HCT116 (cell line): ENCODE measurements around the gene OXER1. TPM values are rescaled to one million over a fixed set of nuclear protein-coding genes. Genes with fewer than 3 reads are reported as not detected.

Experiments
- ATAC-seq: fragments of 200-7000 bp; cut with Tn5 transposase; 2 replicates; pipeline ENCODE4 v1.9.1; 2020; ENCODE audit warnings: mild to moderate bottlenecking, moderate library complexity
- BruUV-seq: library from RNA; stranded (reverse); fragments of 400-500 nt; replicated peaks from 2 replicates; lab custom pipeline; 2021; lab: Mats Ljungman, UMichigan
- CTCF ChIA-PET: fragments of 300-600 bp; sonication (Branson Sonifier 250); formaldehyde crosslinking; loops from one replicate; lab custom pipeline; 2021; ENCODE audit warnings: antibody characterized with exemption; lab: Charles Lee
- POLR2A ChIA-PET: fragments of 300-600, 350-600 bp; sonication (Branson Sonifier 250); formaldehyde crosslinking; loops from one replicate; lab custom pipeline; 2021; ENCODE audit warnings: antibody characterized with exemption; lab: Charles Lee
- RAD21 ChIA-PET, 2 experiments: fragments of 300-600 bp; sonication (Branson Sonifier 250); formaldehyde crosslinking; loops; one replicate each; lab custom pipeline; 2023; ENCODE audit warnings: low total read pairs in 2 of 2; ENCODE audit not compliant: uncharacterized antibody in 2 of 2, unreplicated experiment in 2 of 2, low non-redundant PET in 1 of 2; lab: Charles Lee
- DNase-seq: peaks from one replicate; pipeline ENCODE4 v3.0.0-alpha.2; 2010; ENCODE audit warnings: low read depth, low spot score
- H2AFZ ChIP-seq: fragments of 200-600 bp; shearing (Covaris generic), sonication (generic); 2 replicates; pipeline ENCODE4 v1.6.1; 2017; ENCODE audit warnings: low read depth, mixed run types, mixed read lengths, antibody characterized with exemption, low read length; ENCODE audit not compliant: poor library complexity, severe bottlenecking
- H3K27ac ChIP-seq: 2 replicates; pipeline ENCODE4 v1.5.1; 2012; ENCODE audit warnings: low read depth, low read length
- H3K27me3 ChIP-seq: fragments of 200-600 bp; sonication (generic); 2 replicates; pipeline ENCODE4 v1.6.1; 2016; ENCODE audit warnings: mixed run types, low read length, mixed read lengths; ENCODE audit not compliant: insufficient read depth
- H3K36me3 ChIP-seq, 2 experiments: fragments of 200-500 bp in 1 of 2; fragments of 200-600 bp in 1 of 2; sonication (Bioruptor generic) in 1 of 2; sonication (generic) in 1 of 2; 2 replicates each; pipeline versions ENCODE4 v1.5.1 to v1.6.1; 2014 to 2016; ENCODE audit warnings: low read length in 2 of 2, inconsistent platforms in 1 of 2, mixed read lengths in 1 of 2, mixed run types in 1 of 2; ENCODE audit not compliant: insufficient read depth in 2 of 2, control insufficient read depth in 1 of 2
- H3K4me1 ChIP-seq, 2 experiments: fragments of 200-600 bp in 1 of 2; sonication (generic) in 1 of 2; 2 replicates each; pipeline versions ENCODE4 v1.5.1 to v1.6.1; 2012 to 2017; ENCODE audit warnings: low read length in 2 of 2, inconsistent platforms in 1 of 2, mild to moderate bottlenecking in 1 of 2, mixed read lengths in 1 of 2, mixed run types in 1 of 2, moderate library complexity in 1 of 2; ENCODE audit not compliant: insufficient read depth in 2 of 2, control insufficient read depth in 1 of 2
- H3K4me2 ChIP-seq: fragments of 200-600 bp; sonication (generic); 2 replicates; pipeline ENCODE4 v1.6.1; 2017; ENCODE audit warnings: mixed run types, low read length, mixed read lengths
- H3K4me3 ChIP-seq, 2 experiments: fragments of 200-600 bp in 1 of 2; sonication (generic) in 1 of 2; replicated peaks in 1 of 2; 2 replicates each; pipeline ENCODE4 v1.5.1; 2011 to 2016; ENCODE audit warnings: low read length in 2 of 2, control low read depth in 1 of 2, low read depth in 1 of 2, mild to moderate bottlenecking in 1 of 2, mixed read lengths in 1 of 2, mixed run types in 1 of 2
- H3K79me2 ChIP-seq: fragments of 200-600 bp; sonication (generic); 2 replicates; pipeline ENCODE4 v1.6.1; 2017; ENCODE audit warnings: mild to moderate bottlenecking, mixed run types, low read length, moderate library complexity, mixed read lengths; ENCODE audit not compliant: insufficient read depth
- H3K9ac ChIP-seq: fragments of 200-600 bp; sonication (generic); 2 replicates; pipeline ENCODE4 v1.6.1; 2016; ENCODE audit warnings: low read length, mixed read lengths
- H3K9me2 ChIP-seq: fragments of 200-600 bp; sonication (generic), shearing (Covaris generic); 2 replicates; pipeline ENCODE4 v1.6.1; 2017; ENCODE audit warnings: mixed run types, mild to moderate bottlenecking, moderate library complexity; ENCODE audit not compliant: insufficient read depth
- H3K9me3 ChIP-seq, 2 experiments: fragments of 200-500 bp in 1 of 2; fragments of 200-600 bp in 1 of 2; sonication (Bioruptor generic) in 1 of 2; sonication (generic) in 1 of 2; 2 replicates each; pipeline ENCODE4 v1.6.1; 2014 to 2017; ENCODE audit warnings: low read length in 2 of 2, mixed read lengths in 2 of 2, inconsistent platforms in 1 of 2, low read depth in 1 of 2, mild to moderate bottlenecking in 1 of 2, mixed run types in 1 of 2, moderate library complexity in 1 of 2; ENCODE audit not compliant: control insufficient read depth in 1 of 2, insufficient read depth in 1 of 2
- H4K20me1 ChIP-seq: fragments of 200-600 bp; sonication (generic), shearing (Covaris generic); 2 replicates; pipeline ENCODE4 v1.6.1; 2017; ENCODE audit warnings: mixed run types, mild to moderate bottlenecking, moderate library complexity; ENCODE audit not compliant: insufficient read depth
- CEBPB ChIP-seq: IDR thresholded peaks from 2 replicates; pipeline ENCODE4 v1.6.1; 2012; ENCODE audit warnings: low read depth
- EGR1 ChIP-seq: IDR thresholded peaks from 2 replicates; pipeline ENCODE4 v1.6.1; 2012; ENCODE audit warnings: low read depth
- EZH2phosphoT487 ChIP-seq: fragments of 200-600 bp; IDR thresholded peaks from 2 replicates; pipeline ENCODE4 v1.6.1; 2018; ENCODE audit warnings: antibody characterized with exemption, borderline replicate concordance
- FOSL1 ChIP-seq: IDR thresholded peaks from 2 replicates; pipeline ENCODE4 v1.6.1; 2012; ENCODE audit warnings: low read depth
- POLR2A ChIP-seq: IDR thresholded peaks from 2 replicates; pipeline ENCODE4 v1.7.0; 2011; ENCODE audit warnings: borderline replicate concordance; ENCODE audit not compliant: insufficient read depth, insufficient read length; ENCODE audit errors: extremely low read depth
- POLR2AphosphoS5 ChIP-seq: IDR thresholded peaks from 2 replicates; pipeline ENCODE4 v1.6.1; 2011; ENCODE audit warnings: mild to moderate bottlenecking, low read depth, low read length, moderate library complexity
- RAD21 ChIP-seq: IDR thresholded peaks from 2 replicates; pipeline ENCODE4 v1.6.1; 2012; ENCODE audit warnings: low read depth, mild to moderate bottlenecking
- YY1 ChIP-seq: IDR thresholded peaks from 2 replicates; pipeline ENCODE4 v1.6.1; 2011; ENCODE audit warnings: low read length, low read depth, moderate library complexity, mild to moderate bottlenecking; ENCODE audit not compliant: insufficient replicate concordance; ENCODE audit errors: extremely low read depth
- intact Hi-C: fragments of 100-400 bp; cut with micrococcal nuclease; formaldehyde crosslinking; loops from 2 replicates; pipeline ENCODE4 v1.10.0; 2022
- total RNA-seq: library from RNA; stranded (reverse); gene quantifications from one replicate; pipeline ENCODE4 v1.2.1, GENCODE V29; 2021; ENCODE audit not compliant: unreplicated experiment
- TF ChIP-seq, protein P1 (sequence below): IDR thresholded peaks from 2 replicates; pipeline ENCODE4 v1.6.1; 2011; ENCODE audit warnings: mild to moderate bottlenecking, low read length, moderate library complexity; ENCODE audit not compliant: insufficient replicate concordance; ENCODE audit errors: extremely low read depth
- TF ChIP-seq, protein P2 (sequence below): IDR thresholded peaks from 2 replicates; pipeline ENCODE4 v1.6.1; 2012
- TF ChIP-seq, protein P3 (sequence below): IDR thresholded peaks from 2 replicates; pipeline ENCODE4 v1.6.1; 2012
- TF ChIP-seq, protein P4 (sequence below), 3 experiments: fragments of 200-600 bp in 1 of 3; sonication (generic) in 1 of 3; IDR thresholded peaks in 2 of 3; conservative IDR thresholded peaks in 1 of 3; 2 replicates each; pipeline ENCODE4 v1.5.1; 2012 to 2017; ENCODE audit warnings: low read depth in 2 of 3, low read length in 2 of 3, antibody characterized with exemption in 1 of 3, borderline replicate concordance in 1 of 3, control low read depth in 1 of 3, mild to moderate bottlenecking in 1 of 3, mixed read lengths in 1 of 3, mixed run types in 1 of 3, moderate library complexity in 1 of 3; ENCODE audit not compliant: insufficient read depth in 1 of 3

Gene OXER1
- total RNA-seq, 1 experiment from 2014 or later, result not detected

DNA sequence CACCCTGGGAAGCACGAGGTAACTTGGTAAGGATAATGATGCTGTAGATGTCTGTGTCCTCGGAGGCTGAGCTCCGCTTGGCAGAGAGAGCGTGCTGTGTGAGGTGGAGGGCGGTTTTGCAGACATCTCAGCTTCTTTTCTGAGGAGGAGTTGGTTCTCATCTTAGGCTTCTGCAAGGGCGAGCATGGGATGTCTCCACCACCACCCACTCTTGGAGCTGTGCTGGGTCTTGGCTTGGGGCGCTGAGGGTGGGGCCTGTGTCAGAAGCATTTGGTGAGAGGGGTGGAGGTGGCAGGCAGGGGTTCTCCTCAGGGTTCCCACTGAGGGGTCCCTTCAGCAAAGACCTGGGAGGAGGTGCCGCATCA, 9.2 kb downstream of the OXER1 start:
- ChIA-PET POLR2A (no interaction called here), RAD21 (no interaction called here)
- no peak for ATAC-seq

More for the DNA sequence above, 9.2 kb downstream of the OXER1 start:
- H3K27ac ChIP-seq, result no peak overlapping the region
- intact Hi-C loops, result no loop called here
- H3K9me3 ChIP-seq, result no peaks in the 10 kb centered on the region
- no peaks in the 10 kb centered on the region for H3K79me2 ChIP-seq
- no peak overlapping the region for H3K4me2 ChIP-seq
- H3K9me2 ChIP-seq, result no peaks in the 10 kb centered on the region
- H2AFZ ChIP-seq, result no peak overlapping the region
- no TSS peak for BruUV-seq
- TF ChIP-seq, protein P1, sequence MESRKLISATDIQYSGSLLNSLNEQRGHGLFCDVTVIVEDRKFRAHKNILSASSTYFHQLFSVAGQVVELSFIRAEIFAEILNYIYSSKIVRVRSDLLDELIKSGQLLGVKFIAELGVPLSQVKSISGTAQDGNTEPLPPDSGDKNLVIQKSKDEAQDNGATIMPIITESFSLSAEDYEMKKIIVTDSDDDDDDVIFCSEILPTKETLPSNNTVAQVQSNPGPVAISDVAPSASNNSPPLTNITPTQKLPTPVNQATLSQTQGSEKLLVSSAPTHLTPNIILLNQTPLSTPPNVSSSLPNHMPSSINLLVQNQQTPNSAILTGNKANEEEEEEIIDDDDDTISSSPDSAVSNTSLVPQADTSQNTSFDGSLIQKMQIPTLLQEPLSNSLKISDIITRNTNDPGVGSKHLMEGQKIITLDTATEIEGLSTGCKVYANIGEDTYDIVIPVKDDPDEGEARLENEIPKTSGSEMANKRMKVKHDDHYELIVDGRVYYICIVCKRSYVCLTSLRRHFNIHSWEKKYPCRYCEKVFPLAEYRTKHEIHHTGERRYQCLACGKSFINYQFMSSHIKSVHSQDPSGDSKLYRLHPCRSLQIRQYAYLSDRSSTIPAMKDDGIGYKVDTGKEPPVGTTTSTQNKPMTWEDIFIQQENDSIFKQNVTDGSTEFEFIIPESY, result no peak
- TF ChIP-seq POLR2AphosphoS5 (no peak), FOSL1 (no peak), YY1 (no peak), EGR1 (no peak), RAD21 (no peak), POLR2A (no peak), CEBPB (no peak), EZH2phosphoT487 (no peak)
- TF ChIP-seq, protein P2, sequence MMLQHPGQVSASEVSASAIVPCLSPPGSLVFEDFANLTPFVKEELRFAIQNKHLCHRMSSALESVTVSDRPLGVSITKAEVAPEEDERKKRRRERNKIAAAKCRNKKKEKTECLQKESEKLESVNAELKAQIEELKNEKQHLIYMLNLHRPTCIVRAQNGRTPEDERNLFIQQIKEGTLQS, result no peak
- TF ChIP-seq, protein P3, sequence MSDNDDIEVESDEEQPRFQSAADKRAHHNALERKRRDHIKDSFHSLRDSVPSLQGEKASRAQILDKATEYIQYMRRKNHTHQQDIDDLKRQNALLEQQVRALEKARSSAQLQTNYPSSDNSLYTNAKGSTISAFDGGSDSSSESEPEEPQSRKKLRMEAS, result no peak
- TF ChIP-seq, protein P4, sequence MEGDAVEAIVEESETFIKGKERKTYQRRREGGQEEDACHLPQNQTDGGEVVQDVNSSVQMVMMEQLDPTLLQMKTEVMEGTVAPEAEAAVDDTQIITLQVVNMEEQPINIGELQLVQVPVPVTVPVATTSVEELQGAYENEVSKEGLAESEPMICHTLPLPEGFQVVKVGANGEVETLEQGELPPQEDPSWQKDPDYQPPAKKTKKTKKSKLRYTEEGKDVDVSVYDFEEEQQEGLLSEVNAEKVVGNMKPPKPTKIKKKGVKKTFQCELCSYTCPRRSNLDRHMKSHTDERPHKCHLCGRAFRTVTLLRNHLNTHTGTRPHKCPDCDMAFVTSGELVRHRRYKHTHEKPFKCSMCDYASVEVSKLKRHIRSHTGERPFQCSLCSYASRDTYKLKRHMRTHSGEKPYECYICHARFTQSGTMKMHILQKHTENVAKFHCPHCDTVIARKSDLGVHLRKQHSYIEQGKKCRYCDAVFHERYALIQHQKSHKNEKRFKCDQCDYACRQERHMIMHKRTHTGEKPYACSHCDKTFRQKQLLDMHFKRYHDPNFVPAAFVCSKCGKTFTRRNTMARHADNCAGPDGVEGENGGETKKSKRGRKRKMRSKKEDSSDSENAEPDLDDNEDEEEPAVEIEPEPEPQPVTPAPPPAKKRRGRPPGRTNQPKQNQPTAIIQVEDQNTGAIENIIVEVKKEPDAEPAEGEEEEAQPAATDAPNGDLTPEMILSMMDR (IDR thresholded peaks at IDR 0.05 in 2 of 3, conservative IDR thresholded peaks at IDR 0.05 in 1 of 3; ENCODE audit: borderline replicate concordance in 1 of 3, insufficient read depth in 1 of 3, low read depth in 2 of 3, low read length in 2 of 3), result no peak
- TF ChIP-seq, all 23 proteins: peak for 0
- Histone ChIP-seq H4K20me1 (no peaks in the 10 kb centered on the region), H3K27me3 (no peaks in the 10 kb centered on the region), H3K4me1 (no peaks in the 10 kb centered on the region), H3K9ac (no peak overlapping the region), H3K4me3 (no peak overlapping the region), H3K36me3 (no peaks in the 10 kb centered on the region)
- CTCF ChIA-PET, result no interaction called here
- no peak for DNase-seq
